ENCODE results near the gene EDA2R. TPM values are rescaled to one million over a fixed set of nuclear protein-coding genes. Genes with fewer than 3 reads are reported as not detected.

The EDA2R gene
- total and polyA plus RNA-seq, 2 of the 4 experiments (the other 2 are of a cell fraction) = 14.7 to 23.8 TPM

GRCh38 chrX:66547847-66548369 lies 91.0 kb downstream of the EDA2R start:
- no peak overlapping the region for H2BK5ac ChIP-seq (ENCODE audit: low read depth, low read length, poor library complexity, severe bottlenecking)
- no peaks in the 10 kb centered on the region for H3K9me3 ChIP-seq (ENCODE audit: control insufficient read depth, insufficient read depth, low read length)
- no peak overlapping the region for H3K14ac ChIP-seq (replicated peaks; ENCODE audit: low read depth, low read length)
- H3K4me3 ChIP-seq (ENCODE audit: insufficient read depth, low read depth, low read length) = no peak overlapping the region
- no peaks in the 10 kb centered on the region for H3K9me1 ChIP-seq (ENCODE audit: insufficient read depth, low read length)
- in situ Hi-C loops (cut with MboI; ENCODE audit: low sequenced_read_pairs) (no loop called here), intact Hi-C loops (cut with micrococcal nuclease) (no loop called here), dilution Hi-C loops (cut with HindIII; ENCODE audit: low sequenced_read_pairs, unreplicated experiment) (no loop called here)
- no peak overlapping the region for H3K18ac ChIP-seq (ENCODE audit: low read depth, low read length)
- ChIA-PET CTCF (no interaction called here), POLR2A (ENCODE audit: unreplicated experiment) (no interaction called here)
- no peak overlapping the region for H3K9ac ChIP-seq (ENCODE audit: low read depth, low read length)
- ATAC-seq (ENCODE audit: low read depth) (no peak), DNase-seq (no peak)
- no peaks in the 10 kb centered on the region for H4K20me1 ChIP-seq (ENCODE audit: insufficient read depth, low read length)
- H3K36me3 ChIP-seq (ENCODE audit: control insufficient read depth, insufficient read depth, low read length) = no peaks in the 10 kb centered on the region
- H3K56ac ChIP-seq (ENCODE audit: extremely low read depth, insufficient read depth, low read length) = no peak overlapping the region
- no peak overlapping the region for H2AK9ac ChIP-seq (replicated peaks; ENCODE audit: low read depth, low read length, poor library complexity)
- H2AFZ ChIP-seq (replicated peaks; ENCODE audit: low read length, poor library complexity) = no peak overlapping the region
- no peak overlapping the region for H4K5ac ChIP-seq (ENCODE audit: low read depth, low read length)
- no peak overlapping the region for H3K27ac ChIP-seq (ENCODE audit: insufficient read depth, low read length)
- no peak overlapping the region for H3K4ac ChIP-seq (ENCODE audit: low read depth, low read length)
- H2AK5ac ChIP-seq (ENCODE audit: low read depth, low read length) = no peak overlapping the region
- no TSS peak for BruUV-seq (replicated peaks)
- H3K4me1 ChIP-seq (ENCODE audit: control insufficient read depth, insufficient read depth, low read length) = no peaks in the 10 kb centered on the region
- no peak for TF ChIP-seq RAD21 (IDR thresholded peaks at IDR 0.05; ENCODE audit: low read length)
- TF ChIP-seq BHLHE40 (IDR thresholded peaks at IDR 0.05; ENCODE audit: low read depth, low read length) = no peak
- no peak for TF ChIP-seq RFX5 (IDR thresholded peaks at IDR 0.05; ENCODE audit: low read depth, low read length)
- TF ChIP-seq ELK1 (IDR thresholded peaks at IDR 0.05; ENCODE audit: borderline replicate concordance, low read depth, low read length) = no peak
- no peak for TF ChIP-seq USF2 (IDR thresholded peaks at IDR 0.05; ENCODE audit: low read depth, low read length)
- no peaks in the 10 kb centered on the region for H3K79me1 ChIP-seq (ENCODE audit: low read depth in 1 of 2, low read length in 2 of 2)
- no peak overlapping the region for H3K23ac ChIP-seq (ENCODE audit: low read depth, low read length)
- no peak overlapping the region for H4K8ac ChIP-seq (ENCODE audit: low read depth in 2 of 2, low read length in 2 of 2)
- no peak overlapping the region for H2BK20ac ChIP-seq (ENCODE audit: low read depth, low read length)
- H2BK120ac ChIP-seq (ENCODE audit: low read depth, low read length) = no peak overlapping the region
- no peak overlapping the region for H2BK15ac ChIP-seq (ENCODE audit: low read depth, low read length)
- no peak overlapping the region for H4K91ac ChIP-seq (ENCODE audit: insufficient read depth, low read depth, low read length)
- H3K4me2 ChIP-seq (ENCODE audit: low read depth, low read length) = no peak overlapping the region
- no peaks in the 10 kb centered on the region for H3K27me3 ChIP-seq (ENCODE audit: control insufficient read depth, insufficient read depth, low read length)

Small RNA genes lying within 50 kb of the gene (microRNA-seq; reads per million reads assigned to microRNA genes)
- not detected for gene RNU6-394P (ENCODE audit: insufficient read depth, insufficient read length)

Small RNA genes lying within 50 kb of the gene (small RNA-seq; reads per million reads assigned to genes)
- 0 reads per million in 5 experiments for gene RNU6-394P
